SH-SY5Y (cell line): ENCODE measurements around the gene WDR7.

Experiments used
- GATA2 ChIP-seq: IDR thresholded peaks from 2 replicates; pipeline ENCODE4 v1.6.1; 2011; ENCODE audit warnings: mild to moderate bottlenecking, low read depth, low read length
- GATA3 ChIP-seq: IDR thresholded peaks from 2 replicates; pipeline ENCODE4 v1.6.1; 2011; ENCODE audit warnings: low read depth, mild to moderate bottlenecking, low read length, moderate library complexity

- no peak for TF ChIP-seq GATA2
- no peak for TF ChIP-seq GATA3
Measured at GRCh38 chr18:56649996-56650395, 1.2 kb upstream of the WDR7 start.
